Ishikawa (cell line): ENCODE data around the gene CGRRF1.

Experiments used
- CEBPB ChIP-seq: IDR thresholded peaks from 2 replicates; pipeline ENCODE4 v1.6.1; 2012
- CREB1 ChIP-seq: IDR thresholded peaks from 2 replicates; pipeline ENCODE4 v1.6.1; 2012; ENCODE audit warnings: low read depth
- EGR1 ChIP-seq: IDR thresholded peaks from 2 replicates; pipeline ENCODE4 v1.6.1; 2012
- EP300 ChIP-seq: IDR thresholded peaks from 2 replicates; pipeline ENCODE4 v1.6.1; 2012; ENCODE audit warnings: borderline replicate concordance
- FOXM1 ChIP-seq: IDR thresholded peaks from 2 replicates; pipeline ENCODE4 v1.6.1; 2012; ENCODE audit warnings: low read depth, borderline replicate concordance
- NFIC ChIP-seq: IDR thresholded peaks from 2 replicates; pipeline ENCODE4 v1.6.1; 2012
- RAD21 ChIP-seq: IDR thresholded peaks from 2 replicates; pipeline ENCODE4 v1.6.1; 2012; ENCODE audit warnings: low read depth
- TAF1 ChIP-seq: IDR thresholded peaks from 2 replicates; pipeline ENCODE4 v1.6.1; 2012; ENCODE audit warnings: low read depth, mild to moderate bottlenecking
- TCF12 ChIP-seq: IDR thresholded peaks from 2 replicates; pipeline ENCODE4 v1.6.1; 2012; ENCODE audit warnings: low read depth
- TEAD4 ChIP-seq: IDR thresholded peaks from 2 replicates; pipeline ENCODE4 v1.6.1; 2012
- YY1 ChIP-seq: IDR thresholded peaks from 2 replicates; pipeline ENCODE4 v1.6.1; 2012; ENCODE audit warnings: low read depth
- ZBTB7A ChIP-seq: IDR thresholded peaks from 2 replicates; pipeline ENCODE4 v1.6.1; 2012; ENCODE audit warnings: low read depth
- TF ChIP-seq, protein P1 (sequence below): IDR thresholded peaks from 2 replicates; pipeline ENCODE4 v1.6.1; 2012
- TF ChIP-seq, protein P2 (sequence below): IDR thresholded peaks from 2 replicates; pipeline ENCODE4 v1.6.1; 2012; ENCODE audit warnings: low read depth, mild to moderate bottlenecking
- TF ChIP-seq, protein P3 (sequence below): IDR thresholded peaks from 2 replicates; pipeline ENCODE4 v1.6.1; 2012

CGRRF1 gene

DNA sequence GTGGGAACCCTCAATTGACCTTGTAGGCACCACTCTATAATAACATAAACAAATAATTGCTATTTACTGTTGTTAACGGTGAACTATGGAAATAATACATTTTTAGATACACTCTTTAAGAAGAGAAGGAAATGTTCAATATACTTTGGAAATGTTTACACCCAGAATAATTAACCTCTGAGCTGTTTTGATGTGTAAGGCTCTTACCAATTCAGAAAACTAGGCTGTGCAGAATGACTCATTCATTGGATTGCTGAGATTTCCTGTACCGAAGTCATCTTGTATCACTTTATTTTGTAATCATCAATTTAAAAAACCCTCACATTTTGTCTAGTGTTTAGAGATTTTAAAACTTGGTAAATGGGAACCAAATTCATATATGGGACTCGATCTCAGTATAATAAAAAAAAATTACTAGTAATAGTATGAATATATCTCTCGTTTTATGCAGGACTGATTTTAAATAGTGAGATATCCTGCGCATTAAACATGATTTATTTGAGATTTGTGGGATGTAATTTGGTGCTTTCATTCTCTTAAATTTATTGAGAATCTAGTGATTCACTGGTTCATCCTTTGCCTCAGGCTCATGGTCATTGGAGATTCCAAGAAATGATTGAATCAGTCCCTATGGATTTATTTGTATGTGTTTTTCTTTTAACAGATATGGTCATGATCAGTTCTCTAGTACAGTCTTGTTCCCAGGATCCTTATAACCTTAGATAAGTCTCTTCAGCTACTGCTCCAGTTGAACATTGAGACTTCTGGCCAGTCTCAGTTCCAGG lies 61.1 kb downstream of the CGRRF1 start:
- TF ChIP-seq RAD21 = no peak
- TF ChIP-seq, protein P1, sequence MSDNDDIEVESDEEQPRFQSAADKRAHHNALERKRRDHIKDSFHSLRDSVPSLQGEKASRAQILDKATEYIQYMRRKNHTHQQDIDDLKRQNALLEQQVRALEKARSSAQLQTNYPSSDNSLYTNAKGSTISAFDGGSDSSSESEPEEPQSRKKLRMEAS = no peak
- TF ChIP-seq NFIC = no peak

DNA sequence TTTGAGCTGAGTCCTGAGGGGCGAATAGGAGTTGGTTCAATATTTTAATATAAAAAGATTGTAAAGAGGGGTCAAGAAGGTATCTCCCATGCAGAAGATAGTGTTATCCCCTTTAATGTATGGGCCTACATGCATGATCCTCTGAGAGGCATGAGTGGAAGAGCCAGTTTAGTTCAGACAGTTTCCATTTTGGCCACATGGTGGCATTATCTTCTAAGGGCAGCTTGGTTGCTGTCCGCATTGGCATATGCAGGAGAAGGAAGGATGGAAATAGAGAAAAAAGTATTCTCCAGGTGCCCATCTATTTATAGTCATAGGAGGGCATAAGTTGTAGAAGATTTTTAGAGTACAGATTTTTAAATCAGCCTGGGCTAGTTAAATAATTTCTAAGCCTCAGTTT lies 62.6 kb downstream of the CGRRF1 start:
- no peak for TF ChIP-seq YY1
- TF ChIP-seq FOXM1 = no peak
- no peak for TF ChIP-seq EP300
- TF ChIP-seq, protein P1 = no peak
- peak; percentile 70 for TF ChIP-seq RAD21

DNA sequence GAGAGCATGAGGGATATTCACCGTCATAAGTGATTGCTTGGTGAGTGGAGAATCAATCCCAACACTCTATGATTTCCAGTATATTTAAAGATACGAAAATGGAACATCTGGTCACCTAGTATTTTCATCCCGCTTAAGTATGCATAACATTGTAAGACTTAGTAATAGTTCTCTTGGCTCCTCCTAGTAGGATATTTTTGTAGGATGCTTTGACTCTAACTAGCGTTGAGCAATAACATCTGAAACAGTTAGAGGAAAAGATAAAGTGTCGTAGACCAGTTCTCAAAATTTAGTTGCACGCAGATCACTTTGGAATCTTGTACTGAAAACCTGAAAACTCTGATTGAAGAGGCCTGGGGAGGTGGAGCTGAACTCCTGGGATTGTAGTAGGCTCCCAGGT lies 64.8 kb downstream of the CGRRF1 start:
- no peak for TF ChIP-seq YY1
- TF ChIP-seq RAD21 = no peak
- no peak for TF ChIP-seq CREB1
- no peak for TF ChIP-seq CEBPB
- TF ChIP-seq ZBTB7A = no peak
- no peak for TF ChIP-seq TAF1
- no peak for TF ChIP-seq EP300

DNA sequence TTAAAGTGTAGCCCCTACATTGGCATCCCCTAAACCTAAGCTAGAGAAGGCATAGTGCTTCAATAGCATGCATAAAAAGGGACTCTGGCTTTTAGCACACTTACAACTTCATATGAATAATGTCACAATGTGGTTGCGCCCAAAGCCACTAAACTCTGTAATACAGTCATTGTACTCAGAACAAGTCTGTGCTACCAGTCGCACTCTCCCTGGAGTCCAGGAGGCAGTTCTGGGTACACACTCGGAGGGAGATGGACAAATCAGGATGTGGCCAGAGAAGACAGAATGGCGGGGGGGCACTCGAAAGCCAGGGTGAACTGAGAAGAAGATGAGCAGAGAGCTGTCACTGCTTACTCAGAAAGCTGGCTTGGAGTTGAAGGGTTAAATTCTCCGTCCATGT lies 67.8 kb downstream of the CGRRF1 start:
- TF ChIP-seq CEBPB (no peak), EP300 (no peak), TCF12 (no peak), YY1 (no peak), EGR1 (no peak), TEAD4 (no peak), RAD21 (no peak), NFIC (no peak), CREB1 (no peak), FOXM1 (no peak), ZBTB7A (no peak), TAF1 (no peak)
- TF ChIP-seq, protein P1 = no peak
- TF ChIP-seq, protein P2, sequence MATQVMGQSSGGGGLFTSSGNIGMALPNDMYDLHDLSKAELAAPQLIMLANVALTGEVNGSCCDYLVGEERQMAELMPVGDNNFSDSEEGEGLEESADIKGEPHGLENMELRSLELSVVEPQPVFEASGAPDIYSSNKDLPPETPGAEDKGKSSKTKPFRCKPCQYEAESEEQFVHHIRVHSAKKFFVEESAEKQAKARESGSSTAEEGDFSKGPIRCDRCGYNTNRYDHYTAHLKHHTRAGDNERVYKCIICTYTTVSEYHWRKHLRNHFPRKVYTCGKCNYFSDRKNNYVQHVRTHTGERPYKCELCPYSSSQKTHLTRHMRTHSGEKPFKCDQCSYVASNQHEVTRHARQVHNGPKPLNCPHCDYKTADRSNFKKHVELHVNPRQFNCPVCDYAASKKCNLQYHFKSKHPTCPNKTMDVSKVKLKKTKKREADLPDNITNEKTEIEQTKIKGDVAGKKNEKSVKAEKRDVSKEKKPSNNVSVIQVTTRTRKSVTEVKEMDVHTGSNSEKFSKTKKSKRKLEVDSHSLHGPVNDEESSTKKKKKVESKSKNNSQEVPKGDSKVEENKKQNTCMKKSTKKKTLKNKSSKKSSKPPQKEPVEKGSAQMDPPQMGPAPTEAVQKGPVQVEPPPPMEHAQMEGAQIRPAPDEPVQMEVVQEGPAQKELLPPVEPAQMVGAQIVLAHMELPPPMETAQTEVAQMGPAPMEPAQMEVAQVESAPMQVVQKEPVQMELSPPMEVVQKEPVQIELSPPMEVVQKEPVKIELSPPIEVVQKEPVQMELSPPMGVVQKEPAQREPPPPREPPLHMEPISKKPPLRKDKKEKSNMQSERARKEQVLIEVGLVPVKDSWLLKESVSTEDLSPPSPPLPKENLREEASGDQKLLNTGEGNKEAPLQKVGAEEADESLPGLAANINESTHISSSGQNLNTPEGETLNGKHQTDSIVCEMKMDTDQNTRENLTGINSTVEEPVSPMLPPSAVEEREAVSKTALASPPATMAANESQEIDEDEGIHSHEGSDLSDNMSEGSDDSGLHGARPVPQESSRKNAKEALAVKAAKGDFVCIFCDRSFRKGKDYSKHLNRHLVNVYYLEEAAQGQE = no peak
- TF ChIP-seq, protein P3, sequence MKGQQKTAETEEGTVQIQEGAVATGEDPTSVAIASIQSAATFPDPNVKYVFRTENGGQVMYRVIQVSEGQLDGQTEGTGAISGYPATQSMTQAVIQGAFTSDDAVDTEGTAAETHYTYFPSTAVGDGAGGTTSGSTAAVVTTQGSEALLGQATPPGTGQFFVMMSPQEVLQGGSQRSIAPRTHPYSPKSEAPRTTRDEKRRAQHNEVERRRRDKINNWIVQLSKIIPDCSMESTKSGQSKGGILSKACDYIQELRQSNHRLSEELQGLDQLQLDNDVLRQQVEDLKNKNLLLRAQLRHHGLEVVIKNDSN = no peak

DNA sequence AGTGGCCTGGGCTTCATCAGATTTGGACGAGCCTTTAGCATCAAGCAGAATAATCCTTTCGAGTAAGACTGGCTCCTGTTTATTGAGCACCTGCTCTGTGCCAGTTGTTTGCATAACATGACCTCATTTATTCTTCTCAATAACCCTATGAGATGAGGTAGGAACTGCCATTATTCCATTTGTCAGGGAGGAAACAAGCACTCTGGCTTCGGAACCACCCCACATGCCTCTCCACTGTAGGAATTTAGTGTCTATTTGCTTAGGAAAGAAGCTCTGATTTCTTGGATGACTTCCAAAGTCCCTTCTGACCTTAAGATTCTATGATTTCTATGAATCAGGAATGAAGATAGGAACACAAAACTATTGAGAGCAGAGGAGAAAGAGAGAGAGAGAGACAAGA lies 68.3 kb downstream of the CGRRF1 start:
- TF ChIP-seq TEAD4 (no peak), RAD21 (no peak), TAF1 (no peak), TCF12 (no peak), FOXM1 (no peak), CEBPB (no peak), YY1 (no peak), ZBTB7A (no peak), NFIC (no peak), CREB1 (no peak), EP300 (no peak), EGR1 (no peak)
- TF ChIP-seq, protein P1 = no peak
- TF ChIP-seq, protein P2 = no peak
- TF ChIP-seq, protein P3 = no peak

DNA sequence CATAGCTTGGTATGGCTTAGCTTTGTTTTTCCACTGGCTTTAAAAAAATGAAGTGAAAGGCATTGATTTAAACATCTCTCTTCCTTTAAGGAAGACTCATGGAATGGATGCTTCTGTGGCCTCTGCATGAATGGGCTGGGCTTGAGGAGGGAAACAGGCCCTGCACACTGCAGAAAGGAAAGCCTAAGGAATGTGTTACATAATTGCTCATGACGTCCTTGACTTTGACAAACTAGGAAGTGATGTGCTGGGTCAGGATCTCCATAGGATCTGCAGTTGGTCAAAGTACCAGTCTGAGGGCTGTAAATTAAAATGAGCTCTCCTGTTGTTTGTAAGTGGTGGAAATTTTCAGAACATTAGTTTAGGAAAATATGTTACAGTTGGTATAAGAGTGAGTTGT lies 69.9 kb downstream of the CGRRF1 start:
- TF ChIP-seq RAD21 (no peak), EP300 (no peak), CREB1 (no peak), TAF1 (no peak), EGR1 (no peak), NFIC (no peak), ZBTB7A (no peak), TEAD4 (no peak), CEBPB (no peak)
- TF ChIP-seq, protein P3 = no peak
- TF ChIP-seq, protein P2 = no peak
